ENCODE results near the gene SLC39A2. TPM values are rescaled to one million over a fixed set of nuclear protein-coding genes. Genes with fewer than 3 reads are reported as not detected.

SLC39A2 gene
- total RNA-seq, 1 experiment from 2014 or later, result not detected

- no peak for TF ChIP-seq CTCF (IDR thresholded peaks at IDR 0.05; ENCODE audit: unreplicated experiment)
- peak overlapping the region; percentile 91 for H3K27ac Mint-ChIP-seq (ENCODE audit: low read depth, unreplicated experiment)
- CTCF ChIA-PET, result interaction anchor here (0.9 to 11.9 kb wide), 5 partner anchors 9 to 115 kb away, joined by 4 to 147 read pairs (median 9); partner anchors contain the start of gene SLC39A2
- POLR2A ChIA-PET, result interaction anchor here (0.8 to 4.5 kb wide), 10 partner anchors 9 to 306 kb away, joined by 3 to 28 read pairs (median 4); partner anchors contain the start of genes RNASE4 and SLC39A2
- no peaks in the 10 kb centered on the region for H3K9me3 Mint-ChIP-seq (ENCODE audit: unreplicated experiment)
- no peaks in the 10 kb centered on the region for H3K27me3 Mint-ChIP-seq (ENCODE audit: insufficient read depth, unreplicated experiment)
- H3K4me1 Mint-ChIP-seq (ENCODE audit: insufficient read depth, unreplicated experiment), result peaks cover 24% of the 10 kb centered on the region
- DNase-seq (ENCODE audit: unreplicated experiment), result no peak
- peaks cover 38% of the 10 kb centered on the region for H3K36me3 Mint-ChIP-seq (ENCODE audit: insufficient read depth, unreplicated experiment)
- BruUV-seq (replicated peaks), result no TSS peak
- intact Hi-C loops (cut with micrococcal nuclease), result no loop called here
- peak overlapping the region; percentile 80 for H3K4me3 Mint-ChIP-seq (ENCODE audit: unreplicated experiment)
Measured at GRCh38 chr14:20989471-20989786, 9.7 kb upstream of the SLC39A2 start.

- intact Hi-C loops (cut with micrococcal nuclease), result no loop called here
- peak within 1 kb of the TSS; percentile 80 for H3K4me3 Mint-ChIP-seq (ENCODE audit: unreplicated experiment)
- H3K27ac Mint-ChIP-seq (ENCODE audit: low read depth, unreplicated experiment), result peak within 1 kb of the TSS; percentile 91
- peaks cover 43% of the 10 kb centered on the region for H3K36me3 Mint-ChIP-seq (ENCODE audit: insufficient read depth, unreplicated experiment)
- H3K27me3 Mint-ChIP-seq (ENCODE audit: insufficient read depth, unreplicated experiment), result no peaks in the 10 kb centered on the region
- peak; percentile 7 for TF ChIP-seq CTCF (IDR thresholded peaks at IDR 0.05; ENCODE audit: unreplicated experiment)
- TSS peak; percentile 68 for BruUV-seq (replicated peaks)
- CTCF ChIA-PET, result interaction anchor here (0.6 to 4.7 kb wide), 4 partner anchors 18 to 742 kb away, joined by 3 to 46 read pairs (median 6); no protein-coding TSS in a partner anchor
- peaks cover 24% of the 10 kb centered on the region for H3K4me1 Mint-ChIP-seq (ENCODE audit: insufficient read depth, unreplicated experiment)
- no peaks in the 10 kb centered on the region for H3K9me3 Mint-ChIP-seq (ENCODE audit: unreplicated experiment)
- POLR2A ChIA-PET, result interaction anchor here (0.8 to 3.8 kb wide), 10 partner anchors 9 to 535 kb away, joined by 3 to 19 read pairs (median 4); partner anchors contain the start of genes APEX1, OSGEP, PIP4P1 and RNASE4
- peak; percentile 98 for DNase-seq (ENCODE audit: unreplicated experiment)
Measured at GRCh38 chr14:20989787-20990600, 9.1 kb upstream of the SLC39A2 start, which contains the start of gene METTL17. Gene METTL17, plus strand, starts transcription at chr14:20989980. Its CDS starts 23 bp downstream, at chr14:20990003.

- Mint-ChIP-seq H3K27ac (ENCODE audit: low read depth, unreplicated experiment) (no peak overlapping the region), H3K27me3 (ENCODE audit: insufficient read depth, unreplicated experiment) (no peaks in the 10 kb centered on the region), H3K9me3 (ENCODE audit: unreplicated experiment) (no peaks in the 10 kb centered on the region), H3K4me1 (ENCODE audit: insufficient read depth, unreplicated experiment) (peaks cover 18% of the 10 kb centered on the region), H3K36me3 (ENCODE audit: insufficient read depth, unreplicated experiment) (peaks cover 65% of the 10 kb centered on the region), H3K4me3 (ENCODE audit: unreplicated experiment) (no peak overlapping the region)
- POLR2A ChIA-PET, result interaction anchor here (3.2 kb wide), 1 partner anchor 9 kb away, joined by 28 read pairs; no protein-coding TSS in a partner anchor
- BruUV-seq (replicated peaks), result no TSS peak
- intact Hi-C loops (cut with micrococcal nuclease), result no loop called here
- TF ChIP-seq CTCF (IDR thresholded peaks at IDR 0.05; ENCODE audit: unreplicated experiment), result no peak
- DNase-seq (ENCODE audit: unreplicated experiment), result no peak
- CTCF ChIA-PET, result interaction anchor here (0.6 to 13.0 kb wide), 9 partner anchors 9 to 1976 kb away, joined by 3 to 213 read pairs (median 9); no protein-coding TSS in a partner anchor
Measured at GRCh38 chr14:20996521-20996920, 2.6 kb upstream of the SLC39A2 start.

GRCh38 chr14:20997115-20997514 is 2.0 kb upstream of the SLC39A2 start:
- no peak for DNase-seq (ENCODE audit: unreplicated experiment)
- no peak for TF ChIP-seq CTCF (IDR thresholded peaks at IDR 0.05; ENCODE audit: unreplicated experiment)
- Mint-ChIP-seq H3K9me3 (ENCODE audit: unreplicated experiment) (no peaks in the 10 kb centered on the region), H3K27me3 (ENCODE audit: insufficient read depth, unreplicated experiment) (no peaks in the 10 kb centered on the region), H3K4me3 (ENCODE audit: unreplicated experiment) (no peak overlapping the region), H3K27ac (ENCODE audit: low read depth, unreplicated experiment) (no peak overlapping the region), H3K36me3 (ENCODE audit: insufficient read depth, unreplicated experiment) (peaks cover 60% of the 10 kb centered on the region), H3K4me1 (ENCODE audit: insufficient read depth, unreplicated experiment) (peaks cover 18% of the 10 kb centered on the region)
- ChIA-PET CTCF (interaction anchor here (0.6 to 13.0 kb wide), 12 partner anchors 8 to 1976 kb away, joined by 3 to 213 read pairs (median 6); partner anchors contain the start of gene ARHGEF40), POLR2A (interaction anchor here (0.5 to 3.2 kb wide), 2 partner anchors 9 to 27 kb away, joined by 4 to 28 read pairs; no protein-coding TSS in a partner anchor)
- intact Hi-C loops (cut with micrococcal nuclease), result no loop called here
- BruUV-seq (replicated peaks), result no TSS peak

Measured in MCF 10A (cell line).